NB4 (cell line): ENCODE data around the gene PIGT.
A peak's percentile ranks its signal among the peaks of the same experiment; 100 is the strongest.

Experiments used
- DNase-seq: peaks from one replicate; pipeline ENCODE4 v3.0.0; 2010; ENCODE audit warnings: low read depth
- H3K4me3 ChIP-seq: one replicate; pipeline ENCODE4 v1.5.1; 2011; ENCODE audit warnings: mild to moderate bottlenecking, low read depth, low read length, moderate library complexity
- CTCF ChIP-seq: IDR thresholded peaks from one replicate; pipeline ENCODE4 v1.5.1; 2012; ENCODE audit warnings: low read depth, low read length
- MAX ChIP-seq: IDR thresholded peaks from 2 replicates; pipeline ENCODE4 v1.6.1; 2011; ENCODE audit warnings: low read depth, low read length
- MYC ChIP-seq: IDR thresholded peaks from 2 replicates; pipeline ENCODE4 v1.6.1; 2011; ENCODE audit warnings: low read depth, low read length
- POLR2A ChIP-seq: IDR thresholded peaks from 2 replicates; pipeline ENCODE4 v1.6.1; 2011; ENCODE audit warnings: mild to moderate bottlenecking; ENCODE audit not compliant: insufficient read length; ENCODE audit errors: extremely low read depth

Gene PIGT

DNA sequence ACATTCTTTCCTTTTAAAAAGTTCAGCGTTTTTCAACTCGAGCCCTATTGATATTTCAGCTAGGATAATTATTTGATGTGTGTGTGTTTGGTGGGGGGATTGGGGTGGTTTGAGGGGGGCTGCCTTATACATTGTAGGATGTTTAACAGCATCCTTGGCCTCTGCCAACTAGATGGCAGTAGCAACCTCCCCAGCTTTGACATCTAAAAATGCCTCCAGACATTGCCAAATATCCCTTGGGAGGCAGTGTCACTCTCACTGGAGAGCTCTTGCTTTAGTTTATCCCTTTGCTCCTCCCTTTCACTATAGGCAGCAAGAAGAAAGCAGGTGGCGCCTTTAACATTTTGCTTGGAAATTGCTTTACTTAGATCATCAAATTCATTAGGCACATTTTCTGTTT is 23.2 kb upstream of the PIGT start:
- no peak overlapping the region for H3K4me3 ChIP-seq
- TF ChIP-seq MAX (no peak), CTCF (peak; percentile 24), POLR2A (no peak), MYC (no peak)
- DNase-seq, result peak; percentile 74

GRCh38 chr20:45394221-45395113 is 21.5 kb upstream of the PIGT start:
- H3K4me3 ChIP-seq, result no peak overlapping the region
- DNase-seq, result no peak
- no peak for TF ChIP-seq MAX
- TF ChIP-seq CTCF, result no peak
- no peak for TF ChIP-seq POLR2A
- TF ChIP-seq MYC, result no peak

GRCh38 chr20:45395114-45395415 is 20.9 kb upstream of the PIGT start:
- DNase-seq, result no peak
- TF ChIP-seq MYC (no peak), CTCF (no peak)

DNA sequence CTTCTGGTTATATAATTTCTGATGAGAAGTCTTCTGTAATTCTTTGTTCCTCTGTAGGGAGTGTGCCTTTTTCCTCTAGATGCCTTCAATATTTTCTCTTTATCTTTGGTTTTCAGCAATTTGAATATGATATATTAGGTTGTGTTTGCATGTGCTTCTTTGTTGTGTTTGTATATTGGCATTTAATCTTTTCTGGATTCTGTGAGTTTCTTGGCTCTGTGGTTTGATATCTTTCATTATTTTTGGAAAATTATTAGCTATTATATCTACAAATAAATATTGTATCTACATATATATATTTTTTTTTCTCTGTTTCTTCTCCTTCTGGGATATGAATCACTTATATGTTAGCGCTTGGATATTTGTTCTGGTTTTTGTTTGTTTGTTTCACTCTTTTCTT is 16.9 kb upstream of the PIGT start:
- no peak overlapping the region for H3K4me3 ChIP-seq
- TF ChIP-seq MYC, result no peak
- no peak for TF ChIP-seq MAX
- no peak for TF ChIP-seq POLR2A
- no peak for TF ChIP-seq CTCF
- DNase-seq, result no peak

More at GRCh38 chr20:45395114-45395415, 20.9 kb upstream of the PIGT start:
- H3K4me3 ChIP-seq, result no peak overlapping the region

GRCh38 chr20:45400346-45401031 is 15.5 kb upstream of the PIGT start:
- no peak for TF ChIP-seq CTCF
- TF ChIP-seq MYC, result no peak
- TF ChIP-seq MAX, result no peak
- no peak for TF ChIP-seq POLR2A
- H3K4me3 ChIP-seq, result no peak overlapping the region
- no peak for DNase-seq
